UCSD-AML1 (cell line): ENCODE results near the gene VAC14.

Experiments
- DNase-seq: peaks from one replicate; lab custom pipeline; 2025; ENCODE audit not compliant: unreplicated experiment; lab: John Stamatoyannopoulos, UW

Gene VAC14

GRCh38 chr16:70694088-70694867, 106.7 kb downstream of the VAC14 start:
- no peak for DNase-seq

DNA sequence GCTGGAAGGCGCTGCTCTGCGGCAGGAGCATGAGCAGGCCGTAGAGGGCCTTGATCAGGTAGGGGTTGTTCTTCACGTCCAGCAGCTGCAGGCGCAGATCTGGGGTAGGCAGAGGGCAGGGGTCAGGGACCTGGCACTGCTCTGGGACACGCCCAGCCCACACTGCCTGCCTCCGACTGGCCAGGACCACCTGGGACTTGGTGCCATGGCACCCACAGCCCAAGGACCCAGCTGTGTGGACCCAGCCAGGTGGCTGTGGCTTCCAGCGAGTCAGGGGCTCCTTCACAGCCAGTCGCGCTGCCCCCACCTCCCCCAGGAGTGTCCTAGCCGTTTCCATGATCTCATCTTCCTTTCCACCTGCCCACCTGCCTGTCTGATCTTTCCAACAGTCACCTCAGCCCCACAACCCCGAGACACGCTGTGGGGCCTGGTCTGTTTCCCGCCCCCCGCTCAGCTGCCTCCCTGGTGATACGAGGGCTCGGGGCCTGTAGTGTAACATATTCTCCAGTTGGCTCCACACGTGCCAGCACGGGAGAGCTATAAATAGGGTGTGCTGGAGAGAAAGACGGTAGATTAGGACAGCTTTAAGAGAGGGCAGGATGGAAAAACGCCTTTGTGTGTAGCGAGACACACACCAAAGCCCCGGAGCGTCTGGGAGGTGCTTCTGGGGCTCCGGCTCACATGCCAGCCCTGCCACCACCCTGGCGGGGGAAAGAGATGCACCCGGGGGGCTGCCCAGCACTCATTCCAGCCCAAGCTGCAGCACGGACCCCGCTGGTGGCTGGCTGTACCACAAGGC, 107.9 kb downstream of the VAC14 start:
- no peak for DNase-seq

DNA sequence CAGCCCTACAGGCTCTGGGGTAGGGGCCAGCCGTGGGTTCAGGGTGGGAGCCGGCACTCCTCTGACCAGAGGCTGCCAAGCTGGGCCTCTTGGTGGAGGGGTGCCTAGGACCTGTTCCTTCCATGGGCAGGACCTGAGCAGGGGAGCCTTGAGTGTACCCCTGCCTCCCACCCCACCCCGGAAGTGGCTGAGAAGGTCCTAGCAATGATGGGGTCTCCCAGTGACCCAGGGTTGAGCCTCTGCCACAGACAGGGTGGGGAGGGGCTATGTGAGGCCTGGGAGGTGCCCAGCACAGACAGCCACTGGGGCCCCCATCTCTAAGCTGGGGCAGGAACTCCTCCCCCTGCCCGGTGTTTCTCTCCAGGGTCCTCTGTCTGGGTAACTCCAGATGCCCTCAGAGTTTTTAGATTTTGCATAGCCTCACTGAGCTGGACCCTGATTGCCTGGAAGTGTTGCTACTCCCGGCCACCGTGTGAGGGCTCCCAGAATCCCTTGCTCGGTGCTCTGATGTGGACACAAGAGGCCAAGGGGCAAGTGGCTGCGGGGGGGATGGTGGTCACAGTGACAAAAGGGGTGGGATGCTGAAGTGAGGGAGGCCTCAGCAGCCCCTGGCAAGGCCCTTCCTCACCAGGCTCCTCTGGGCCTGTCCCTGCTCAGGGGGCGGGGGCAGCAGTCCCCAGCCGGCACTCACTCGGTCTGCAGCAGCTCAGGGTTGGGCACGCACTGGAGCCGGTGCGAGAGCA, 108.7 kb downstream of the VAC14 start:
- DNase-seq: no peak

DNA sequence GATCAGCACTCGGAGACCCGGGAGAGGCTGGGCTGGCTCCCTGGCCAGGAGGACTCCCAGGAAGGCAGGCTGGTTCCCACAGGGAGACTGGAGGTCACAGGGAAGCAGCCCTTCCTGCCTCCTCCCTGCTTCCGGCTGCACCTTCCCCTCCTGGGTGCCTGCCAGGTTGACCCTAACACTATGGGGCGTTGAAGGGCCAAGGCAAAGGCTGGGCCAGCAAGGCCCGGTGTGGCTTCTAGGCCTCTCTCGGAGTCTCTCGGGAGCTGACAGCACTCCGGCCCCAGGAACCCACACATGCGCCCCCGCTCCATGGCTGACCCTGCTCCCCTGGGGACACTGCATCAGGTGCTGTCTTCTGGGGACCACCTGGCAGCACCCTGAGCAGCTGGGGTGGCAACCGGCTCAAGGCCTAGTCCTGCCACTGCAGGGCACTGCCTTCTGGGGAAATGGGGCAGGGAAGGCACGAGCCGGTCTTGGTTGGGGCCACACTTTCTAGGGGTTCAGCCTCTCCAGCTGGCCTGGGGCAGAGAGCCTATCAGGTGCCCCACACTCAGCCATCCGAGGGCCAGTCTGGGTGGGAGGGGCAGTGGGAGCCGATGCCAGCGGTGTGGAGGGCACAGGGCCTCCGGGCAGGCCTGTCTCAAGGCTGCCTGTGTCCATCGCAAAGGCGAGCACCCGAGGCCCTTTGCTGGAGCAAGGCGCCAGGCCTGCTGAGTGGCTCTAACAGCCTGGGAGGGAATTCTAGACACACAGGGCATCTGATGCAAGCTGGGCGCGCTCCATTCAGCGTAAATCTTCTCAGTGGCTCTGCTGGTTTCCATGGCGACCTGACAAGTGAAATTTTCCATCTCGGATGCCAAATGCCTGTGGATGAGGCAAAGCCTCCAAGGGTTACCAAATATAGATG, 109.5 kb downstream of the VAC14 start:
- DNase-seq: no peak

DNA sequence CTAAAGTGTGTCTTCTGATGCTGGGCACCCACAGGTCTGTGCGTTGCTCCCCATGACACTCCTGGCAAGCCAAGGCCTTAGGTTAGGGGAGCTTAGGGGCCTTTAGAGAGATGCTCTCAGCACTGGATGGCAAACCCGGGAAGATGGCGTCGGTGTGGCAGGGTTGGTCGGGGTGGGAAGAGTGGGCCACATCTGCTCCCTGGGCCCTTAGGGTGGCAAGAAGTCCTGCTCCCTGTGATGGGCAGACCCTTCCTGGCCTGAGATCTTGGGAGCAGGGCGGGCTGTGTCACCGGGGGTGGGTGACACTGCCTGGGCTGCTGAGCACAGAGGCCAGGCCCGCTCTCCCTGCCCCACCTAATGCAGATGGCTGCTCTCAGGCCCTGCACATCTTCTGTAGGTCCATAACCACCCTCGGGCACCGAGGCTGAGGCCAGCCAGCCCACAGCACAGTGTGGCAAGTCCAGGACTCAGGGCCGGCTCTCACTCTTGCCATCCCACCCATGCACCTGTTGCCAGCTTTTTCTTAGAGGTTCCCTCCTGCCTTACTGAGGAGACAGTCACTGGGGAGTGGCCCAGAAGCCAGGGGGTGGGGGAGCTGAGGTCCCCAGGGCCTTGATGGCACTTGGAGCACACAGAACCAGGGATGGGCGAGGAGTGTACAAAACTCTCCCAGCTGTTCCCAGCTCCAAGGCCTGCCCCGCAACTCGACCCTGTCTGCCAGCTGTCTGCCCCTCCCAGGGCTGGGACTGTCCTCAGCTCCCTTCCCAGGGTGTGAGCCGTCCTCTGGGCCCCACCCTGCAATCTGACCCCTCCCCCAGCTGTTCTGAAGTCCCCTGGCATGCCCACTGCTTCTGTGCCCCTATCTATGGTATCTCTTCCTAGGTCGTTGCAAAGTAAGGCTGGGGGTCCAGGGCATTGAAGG, 110.7 kb downstream of the VAC14 start:
- no peak for DNase-seq

DNA sequence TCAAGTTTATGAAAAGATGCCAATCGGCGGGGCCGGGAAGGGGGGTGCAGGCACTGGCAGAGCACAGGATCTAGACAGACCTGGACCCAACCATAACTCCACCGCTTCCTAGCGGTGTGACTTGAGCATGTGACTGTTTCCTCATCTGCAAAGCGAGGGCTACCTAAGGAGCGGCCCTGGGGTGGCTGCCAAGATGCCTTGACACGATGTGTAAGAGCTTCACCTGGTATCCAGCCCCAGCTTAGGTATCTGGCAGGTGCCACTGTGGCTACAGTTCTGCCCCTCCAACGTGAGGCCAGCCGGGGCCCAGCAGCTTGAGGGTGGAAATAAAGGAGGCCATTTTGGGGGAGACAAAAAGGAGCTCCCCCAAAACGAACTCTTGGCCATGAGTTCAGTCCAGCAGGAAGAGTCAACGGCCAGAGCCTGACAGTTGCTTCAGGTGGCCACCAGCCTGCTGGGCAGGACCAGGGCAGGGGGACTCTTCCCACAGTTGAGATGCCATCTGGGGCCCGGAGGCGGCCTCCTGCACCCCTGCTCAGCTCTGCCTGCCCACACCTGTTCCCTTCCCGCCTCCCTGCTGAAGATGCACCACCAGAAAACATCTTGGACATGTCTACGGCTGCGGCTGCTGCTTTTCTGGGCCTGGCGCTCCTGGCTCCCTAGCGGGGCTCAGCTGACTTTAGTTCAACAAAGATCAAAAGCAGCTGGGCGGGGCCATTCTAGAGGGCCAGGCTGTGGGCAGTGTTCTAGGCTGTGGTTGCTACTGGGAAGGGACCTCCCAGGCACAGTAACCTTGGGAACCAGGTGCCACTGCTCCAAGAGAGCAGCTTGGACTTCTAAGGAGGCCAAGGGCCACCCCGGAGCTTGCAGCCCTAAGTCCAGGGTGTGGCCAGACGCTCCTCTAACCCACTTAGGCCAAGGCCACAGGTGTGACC, 111.7 kb downstream of the VAC14 start:
- no peak for DNase-seq

DNA sequence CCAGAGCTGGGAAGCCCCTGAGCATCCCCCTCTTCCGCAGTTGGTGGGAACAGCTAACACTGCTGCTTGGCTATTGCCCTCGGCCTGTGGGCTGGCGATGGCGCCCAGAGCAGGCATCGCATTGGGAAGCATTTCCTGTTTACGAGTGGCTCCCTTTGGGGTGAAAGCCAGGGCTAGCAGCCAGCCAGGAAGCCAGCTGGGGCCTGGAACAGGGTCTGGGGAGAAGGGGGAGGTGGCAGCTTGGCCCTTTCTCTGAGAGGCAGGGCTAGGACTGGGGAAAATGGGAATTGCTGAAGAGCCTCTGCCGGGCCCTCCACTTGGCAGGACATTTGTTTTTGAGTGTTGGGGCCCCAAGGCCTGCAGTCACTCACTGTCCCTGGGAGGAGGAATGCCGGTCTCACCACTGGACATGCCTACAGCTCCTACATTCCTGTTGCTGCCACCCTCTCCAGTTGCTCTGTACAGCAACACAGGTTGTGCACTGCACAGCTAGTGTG, 112.7 kb downstream of the VAC14 start:
- DNase-seq: no peak

GRCh38 chr16:70687671-70688245, 113.2 kb downstream of the VAC14 start:
- DNase-seq: no peak

DNA sequence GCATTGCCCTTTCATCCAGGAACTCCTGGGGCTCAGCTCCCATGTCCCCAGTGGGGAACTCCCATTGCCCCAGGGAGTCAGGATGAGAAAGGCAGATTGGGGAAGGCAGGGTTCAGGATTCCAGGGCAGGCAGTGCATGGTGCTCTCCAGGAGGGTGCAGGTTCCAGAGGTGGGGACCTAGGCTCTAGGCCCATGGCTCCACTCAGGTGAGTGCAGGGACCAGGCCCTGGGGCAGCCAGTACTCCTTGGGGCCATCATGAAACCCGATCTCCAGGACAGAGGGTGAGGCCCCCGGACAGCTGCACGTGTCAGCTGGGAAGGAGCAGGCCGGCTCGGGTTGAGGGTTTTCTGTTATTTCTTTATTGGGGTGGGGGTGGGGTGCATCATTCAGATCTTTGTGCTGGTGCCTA, 113.9 kb downstream of the VAC14 start:
- no peak for DNase-seq

DNA sequence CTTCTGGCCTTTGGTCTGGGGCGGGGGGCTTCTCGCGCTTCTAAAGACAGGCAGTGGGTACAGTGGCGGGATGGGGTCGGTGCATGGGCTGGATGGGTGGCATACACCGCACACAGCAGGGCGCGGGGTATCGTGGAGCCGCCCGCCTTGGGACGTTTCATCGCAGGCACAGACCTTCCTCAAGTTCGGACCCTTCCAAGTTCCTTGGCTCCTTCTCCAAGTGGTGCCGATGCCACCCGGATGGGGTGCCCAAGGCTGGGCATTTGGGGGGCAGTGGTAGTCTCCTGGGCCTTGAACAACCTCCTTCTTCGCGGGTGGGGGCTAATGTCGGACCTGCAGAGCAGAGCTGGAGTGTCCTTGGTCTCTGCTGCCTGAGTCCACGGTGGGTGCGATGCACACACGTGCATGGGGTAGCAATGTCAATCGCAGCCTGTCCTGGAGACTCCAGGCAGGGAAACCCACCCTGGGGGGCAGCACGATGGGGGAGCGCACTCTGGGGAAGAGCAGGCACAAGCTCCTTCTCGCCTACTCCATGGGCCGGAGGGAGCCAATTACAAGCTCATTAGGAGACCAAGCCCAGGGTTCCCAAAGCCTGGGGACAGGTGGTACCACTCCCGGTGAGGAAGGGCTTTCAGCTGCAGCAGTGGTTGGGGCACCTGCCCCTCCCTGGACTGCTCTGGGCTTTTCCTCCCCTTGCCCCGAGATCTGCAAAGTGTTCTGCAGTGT, 114.4 kb downstream of the VAC14 start:
- DNase-seq: no peak

- DNase-seq: peak; percentile 68
These were observed 115.0 kb downstream of the VAC14 start, which contains the start of gene MTSS2 for GRCh38 chr16:70685938-70686375. TSS of gene MTSS2 (minus strand) at chr16:70686053. CDS start at chr16:70685791, 262 bp downstream.

DNA sequence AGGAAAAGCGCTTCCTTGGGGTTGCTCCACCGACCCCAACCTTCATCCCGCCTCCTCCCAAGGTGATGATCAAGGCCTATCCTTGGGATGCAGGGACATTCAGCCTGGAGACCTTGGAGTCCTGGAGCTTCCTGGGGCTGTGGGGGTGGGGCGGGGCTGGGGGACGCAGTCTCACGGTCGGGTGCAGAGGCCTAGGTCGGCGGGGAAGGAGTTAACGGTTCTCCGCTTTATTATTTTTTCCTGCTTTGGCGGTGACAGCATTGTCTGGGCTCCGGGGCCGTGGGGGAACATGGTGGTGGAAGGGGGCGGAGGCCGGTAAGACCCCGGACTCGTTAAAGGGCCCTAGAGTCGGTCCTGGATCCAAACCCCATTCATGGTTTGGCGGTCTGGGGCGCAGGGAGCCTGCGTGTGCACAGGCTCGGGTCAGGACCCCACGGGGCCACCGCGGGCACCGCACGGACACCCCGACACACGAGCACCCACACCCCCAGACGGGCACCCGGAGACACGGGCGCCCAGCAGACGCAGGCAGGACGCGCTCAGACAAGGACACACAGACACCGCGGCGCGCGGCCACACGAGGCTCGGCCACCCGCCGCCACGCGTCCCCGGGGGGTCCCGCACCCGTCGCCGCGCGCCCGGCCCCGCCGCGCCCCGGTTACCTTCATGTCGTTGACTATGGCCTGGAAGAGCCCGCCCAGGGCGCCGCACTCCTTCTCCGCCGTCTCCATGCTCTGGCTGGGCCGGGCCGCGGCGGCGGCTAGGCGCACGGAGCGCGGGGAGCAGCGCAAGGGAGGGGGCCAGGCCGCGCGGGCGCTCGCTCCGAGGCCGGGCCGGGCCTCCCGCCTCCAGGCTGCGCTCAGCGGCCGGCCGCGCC, 115.7 kb downstream of the VAC14 start:
- DNase-seq: peak; percentile 50

GRCh38 chr16:70684146-70685060, 116.6 kb downstream of the VAC14 start:
- DNase-seq: no peak

- DNase-seq: no peak
These were observed 117.6 kb downstream of the VAC14 start for GRCh38 chr16:70683146-70683944.
